ENCODE measurements around the gene CATSPER1.

The CATSPER1 gene

DNA sequence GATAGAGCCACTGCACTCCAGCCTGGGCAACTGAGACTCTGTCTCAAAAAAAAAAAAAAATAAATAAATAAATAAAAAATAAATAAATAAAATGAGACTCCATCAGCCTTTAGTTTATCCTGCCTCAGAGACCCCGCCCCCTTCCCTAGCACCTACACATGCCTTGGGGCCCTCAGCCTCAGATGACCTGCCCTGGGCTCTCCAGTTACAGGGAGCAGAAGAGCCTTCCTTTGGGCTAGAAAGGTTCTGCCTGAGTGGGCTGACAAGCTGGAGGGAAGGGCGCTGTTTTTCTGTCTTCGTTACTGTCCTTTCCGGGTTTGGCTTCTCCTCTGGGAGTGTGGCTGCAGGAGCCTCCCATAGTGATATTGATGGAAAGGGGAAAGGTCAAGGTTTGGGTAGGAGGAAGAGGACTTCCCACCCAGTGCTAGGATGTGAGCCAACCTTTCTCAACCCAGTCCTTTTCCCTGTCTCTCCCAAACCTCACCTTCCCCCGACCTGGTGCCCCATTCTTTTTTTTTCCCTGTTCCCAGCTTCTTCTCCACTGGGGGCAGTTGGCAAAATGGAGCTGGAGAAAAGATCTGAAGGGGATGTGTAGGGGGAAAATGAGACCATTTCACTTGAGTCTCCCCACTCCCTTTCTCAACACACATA, 24.4 kb upstream of the CATSPER1 start:
- H3K27me3 ChIP-seq (ENCODE audit: low read depth, low read length) = no peaks in the 10 kb centered on the region
- peak overlapping the region; percentile 63; the same call in 1 of the 2 replicates for H3K27ac ChIP-seq (ENCODE audit: low read length)
- H3K4me1 ChIP-seq (ENCODE audit: low read length) = peaks cover 17% of the 10 kb centered on the region
- H3K79me2 ChIP-seq (ENCODE audit: low read length) = peaks cover 30% of the 10 kb centered on the region
- peak overlapping the region; percentile 82 for H3K4me3 ChIP-seq (ENCODE audit: low read length)
- TF ChIP-seq EZH2phosphoT487 (IDR thresholded peaks at IDR 0.05; ENCODE audit: low read depth) = no peak
- TF ChIP-seq, protein P1, sequence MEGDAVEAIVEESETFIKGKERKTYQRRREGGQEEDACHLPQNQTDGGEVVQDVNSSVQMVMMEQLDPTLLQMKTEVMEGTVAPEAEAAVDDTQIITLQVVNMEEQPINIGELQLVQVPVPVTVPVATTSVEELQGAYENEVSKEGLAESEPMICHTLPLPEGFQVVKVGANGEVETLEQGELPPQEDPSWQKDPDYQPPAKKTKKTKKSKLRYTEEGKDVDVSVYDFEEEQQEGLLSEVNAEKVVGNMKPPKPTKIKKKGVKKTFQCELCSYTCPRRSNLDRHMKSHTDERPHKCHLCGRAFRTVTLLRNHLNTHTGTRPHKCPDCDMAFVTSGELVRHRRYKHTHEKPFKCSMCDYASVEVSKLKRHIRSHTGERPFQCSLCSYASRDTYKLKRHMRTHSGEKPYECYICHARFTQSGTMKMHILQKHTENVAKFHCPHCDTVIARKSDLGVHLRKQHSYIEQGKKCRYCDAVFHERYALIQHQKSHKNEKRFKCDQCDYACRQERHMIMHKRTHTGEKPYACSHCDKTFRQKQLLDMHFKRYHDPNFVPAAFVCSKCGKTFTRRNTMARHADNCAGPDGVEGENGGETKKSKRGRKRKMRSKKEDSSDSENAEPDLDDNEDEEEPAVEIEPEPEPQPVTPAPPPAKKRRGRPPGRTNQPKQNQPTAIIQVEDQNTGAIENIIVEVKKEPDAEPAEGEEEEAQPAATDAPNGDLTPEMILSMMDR (IDR thresholded peaks at IDR 0.05; ENCODE audit: low read depth, low read length) = no peak
- H3K4me2 ChIP-seq (ENCODE audit: low read length) = peak overlapping the region; percentile 96
- H2AFZ ChIP-seq (ENCODE audit: low read depth, low read length) = peak overlapping the region; percentile 19; the same call in 1 of the 2 replicates
- H3K36me3 ChIP-seq (replicated peaks; ENCODE audit: low read depth, low read length) = peaks cover 19% of the 10 kb centered on the region
- H3K9ac ChIP-seq (ENCODE audit: low read length) = peak overlapping the region; percentile 83
- H3K9me3 ChIP-seq (ENCODE audit: insufficient read depth, low read length) = no peaks in the 10 kb centered on the region
- no peaks in the 10 kb centered on the region for H4K20me1 ChIP-seq (ENCODE audit: insufficient read depth, low read length)

DNA sequence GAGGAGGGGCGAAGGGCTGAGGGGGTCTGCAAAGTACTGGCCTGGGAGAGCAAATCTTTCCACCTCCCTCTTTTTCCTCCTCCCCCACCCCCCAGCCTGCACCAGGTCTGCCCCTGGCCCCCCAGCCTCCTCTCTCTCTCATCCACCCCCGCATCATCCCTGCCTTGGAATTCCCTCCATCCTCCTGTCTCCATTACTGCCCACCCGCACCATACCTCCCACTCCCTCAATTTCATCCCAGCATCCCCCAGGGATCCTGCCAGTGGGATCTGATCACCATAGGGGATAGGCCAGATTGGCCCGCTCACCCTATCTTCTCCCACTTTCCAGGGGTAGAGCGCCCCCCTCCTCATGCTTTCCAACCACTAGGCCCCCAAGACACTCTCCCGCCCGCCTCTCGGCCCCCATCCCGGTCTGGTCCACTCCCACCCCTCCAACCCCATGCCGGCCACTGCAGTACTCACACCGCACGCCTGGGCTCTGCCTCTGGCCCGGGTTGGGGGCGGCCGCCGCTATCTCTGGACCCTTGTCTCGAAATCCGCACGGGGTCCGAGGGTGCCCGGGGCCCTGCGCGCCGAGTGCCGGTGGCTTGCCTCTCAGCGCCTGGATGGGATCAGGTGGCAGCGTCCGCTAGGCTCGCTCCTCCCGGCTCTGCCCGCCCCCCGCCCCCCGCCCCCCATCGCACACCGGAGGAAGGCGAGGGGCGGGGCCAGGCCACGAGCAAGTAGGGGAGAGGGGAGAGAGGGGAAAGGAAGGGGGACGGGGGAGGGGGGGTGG, 22.5 kb upstream of the CATSPER1 start, which contains the start of gene GAL3ST3:
Gene GAL3ST3, minus strand, starts transcription at position 615 of the 777 bp plus-strand sequence. CDS start 3,746 bp downstream, outside the sequence.
- Histone ChIP-seq H3K4me1 (ENCODE audit: low read length) (peaks cover 28% of the 10 kb centered on the region), H2AFZ (ENCODE audit: low read depth, low read length) (no peak within 1 kb of the TSS), H4K20me1 (ENCODE audit: insufficient read depth, low read length) (no peaks in the 10 kb centered on the region), H3K9ac (ENCODE audit: low read length) (no peak within 1 kb of the TSS), H3K27ac (ENCODE audit: low read length) (no peak within 1 kb of the TSS), H3K79me2 (ENCODE audit: low read length) (peaks cover 16% of the 10 kb centered on the region), H3K27me3 (ENCODE audit: low read depth, low read length) (no peaks in the 10 kb centered on the region), H3K4me2 (ENCODE audit: low read length) (peak within 1 kb of the TSS; percentile 27), H3K9me3 (ENCODE audit: insufficient read depth, low read length) (no peaks in the 10 kb centered on the region), H3K4me3 (ENCODE audit: low read length) (peak within 1 kb of the TSS; percentile 38), H3K36me3 (replicated peaks; ENCODE audit: low read depth, low read length) (peaks cover 5% of the 10 kb centered on the region)
- TF ChIP-seq EZH2phosphoT487 (IDR thresholded peaks at IDR 0.05; ENCODE audit: low read depth) = no peak

DNA sequence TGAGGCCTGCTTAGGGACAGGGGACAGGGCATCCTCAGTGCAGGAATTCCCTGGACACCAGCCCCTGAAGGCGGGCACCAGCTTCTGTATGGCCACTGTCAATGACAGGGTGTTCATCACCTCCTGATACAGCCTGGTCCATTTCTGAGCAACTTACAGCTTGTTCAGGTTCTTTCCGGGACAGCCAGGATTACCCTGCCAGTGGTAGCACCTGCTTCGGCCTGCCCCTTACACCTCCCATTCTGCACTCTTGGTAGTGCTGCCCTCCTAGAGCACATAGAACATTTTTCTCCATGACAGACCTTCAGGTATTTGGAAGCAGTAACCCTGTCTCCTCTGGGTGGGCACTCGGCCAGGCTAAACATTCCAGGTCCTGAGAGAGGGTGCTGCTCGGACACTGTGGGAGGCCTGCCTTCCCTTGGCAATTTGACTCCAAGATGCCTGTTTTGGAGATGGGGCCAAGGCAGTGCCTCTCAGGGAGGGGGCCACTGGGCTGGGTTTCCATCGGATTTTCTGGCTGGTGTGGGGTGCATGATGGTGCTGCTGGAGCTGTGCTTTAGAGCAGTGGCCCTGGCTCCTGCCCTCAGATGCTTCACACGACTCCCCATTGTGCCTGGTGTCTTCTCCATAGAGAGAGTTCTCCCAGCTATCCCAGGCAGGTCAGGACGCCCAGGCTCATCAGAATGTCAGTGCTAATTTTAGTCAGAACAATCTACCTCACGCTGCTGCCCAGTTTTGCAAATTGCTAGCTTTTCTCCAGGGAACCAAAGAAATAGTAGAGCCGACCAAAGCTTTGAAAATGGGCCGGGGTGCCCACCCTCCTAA, 21.5 kb upstream of the CATSPER1 start:
- peaks cover 2% of the 10 kb centered on the region for H3K36me3 ChIP-seq (replicated peaks; ENCODE audit: low read depth, low read length)
- no peak overlapping the region for H2AFZ ChIP-seq (ENCODE audit: low read depth, low read length)
- no peak overlapping the region for H3K9ac ChIP-seq (ENCODE audit: low read length)
- H4K20me1 ChIP-seq (ENCODE audit: insufficient read depth, low read length) = no peaks in the 10 kb centered on the region
- no peaks in the 10 kb centered on the region for H3K27me3 ChIP-seq (ENCODE audit: low read depth, low read length)
- H3K9me3 ChIP-seq (ENCODE audit: insufficient read depth, low read length) = no peaks in the 10 kb centered on the region
- no peak for TF ChIP-seq EZH2phosphoT487 (IDR thresholded peaks at IDR 0.05; ENCODE audit: low read depth)
- TF ChIP-seq, protein P1 (IDR thresholded peaks at IDR 0.05; ENCODE audit: low read depth, low read length) = no peak
- H3K79me2 ChIP-seq (ENCODE audit: low read length) = peaks cover 6% of the 10 kb centered on the region
- peaks cover 21% of the 10 kb centered on the region for H3K4me1 ChIP-seq (ENCODE audit: low read length)
- no peak overlapping the region for H3K4me2 ChIP-seq (ENCODE audit: low read length)
- no peak overlapping the region for H3K4me3 ChIP-seq (ENCODE audit: low read length)
- H3K27ac ChIP-seq (ENCODE audit: low read length) = no peak overlapping the region

DNA sequence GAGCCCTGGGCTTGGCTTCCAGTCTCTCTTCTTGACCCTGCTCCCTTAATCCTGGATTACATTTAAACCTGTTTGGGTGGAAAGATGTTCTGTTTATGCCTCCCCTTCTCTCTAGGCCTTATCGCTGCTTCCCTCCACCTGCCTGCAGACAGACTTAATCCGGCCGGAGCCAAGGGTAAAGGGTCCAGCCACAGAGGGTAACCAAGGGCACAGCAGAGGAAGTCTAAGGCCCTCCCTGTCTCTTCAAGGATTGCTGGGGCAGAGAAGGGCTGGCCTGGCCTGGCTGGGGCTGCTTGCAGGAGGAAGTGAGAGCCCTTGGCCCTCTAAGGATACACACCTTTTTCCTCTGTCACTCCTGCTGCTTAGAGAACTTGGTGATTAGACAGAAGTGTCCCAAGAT, 20.6 kb upstream of the CATSPER1 start:
- H3K27me3 ChIP-seq (ENCODE audit: low read depth, low read length) = no peaks in the 10 kb centered on the region
- H4K20me1 ChIP-seq (ENCODE audit: insufficient read depth, low read length) = no peaks in the 10 kb centered on the region
- no peaks in the 10 kb centered on the region for H3K9me3 ChIP-seq (ENCODE audit: insufficient read depth, low read length)
- H2AFZ ChIP-seq (ENCODE audit: low read depth, low read length) = no peak overlapping the region
- no peak overlapping the region for H3K27ac ChIP-seq (ENCODE audit: low read length)
- H3K4me3 ChIP-seq (ENCODE audit: low read length) = no peak overlapping the region
- no peak overlapping the region for H3K4me2 ChIP-seq (ENCODE audit: low read length)
- no peak overlapping the region for H3K9ac ChIP-seq (ENCODE audit: low read length)
- H3K4me1 ChIP-seq (ENCODE audit: low read length) = peaks cover 21% of the 10 kb centered on the region
- no peaks in the 10 kb centered on the region; the same call in 1 of the 2 replicates for H3K79me2 ChIP-seq (ENCODE audit: low read length)
- H3K36me3 ChIP-seq (replicated peaks; ENCODE audit: low read depth, low read length) = no peaks in the 10 kb centered on the region
- no peak for TF ChIP-seq EZH2phosphoT487 (IDR thresholded peaks at IDR 0.05; ENCODE audit: low read depth)
- TF ChIP-seq, protein P1 (IDR thresholded peaks at IDR 0.05; ENCODE audit: low read depth, low read length) = no peak
